GM18511 (cell line): ENCODE results near the gene FAM83B.
A peak's percentile ranks its signal among the peaks of the same experiment; 100 is the strongest.
"Not testable (repeated sequence)": the region's sequence is repeated elsewhere in the genome, so short reads cannot be mapped to it uniquely, and the experiment has no call there.

Source experiments
- ATAC-seq: cut with Tn5 transposase; IDR thresholded peaks from one replicate; pipeline ENCODE4 v1.9.1; 2021; ENCODE audit warnings: mild to moderate bottlenecking, moderate library complexity; ENCODE audit not compliant: unreplicated experiment

Gene FAM83B

GRCh38 chr6:54856129-54856528 lies 9.6 kb downstream of the FAM83B start:
- no peak for ATAC-seq

DNA sequence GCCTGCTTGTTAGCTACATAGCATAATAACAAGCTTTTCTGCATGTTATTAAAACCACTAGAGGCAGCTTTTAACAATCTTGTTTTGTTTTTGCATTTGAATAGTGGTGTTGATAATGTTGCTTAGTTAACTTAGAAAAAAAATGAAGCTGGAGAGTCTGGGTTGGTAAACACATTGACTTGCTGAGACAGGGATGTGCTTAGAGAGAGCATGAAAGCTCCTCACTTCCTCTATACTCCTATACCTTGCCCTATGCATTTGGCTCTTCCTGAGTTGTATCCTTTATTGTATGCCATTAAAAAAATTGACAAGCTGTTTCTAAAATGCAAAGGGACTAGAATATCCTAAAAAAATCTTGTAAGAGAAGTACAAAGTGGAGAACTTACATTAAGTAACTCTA lies 13.6 kb downstream of the FAM83B start:
- ATAC-seq = no peak

GRCh38 chr6:54860739-54861138 lies 14.2 kb downstream of the FAM83B start:
- ATAC-seq = no peak

- no peak for ATAC-seq
Measured at GRCh38 chr6:54861905-54862616, 15.5 kb downstream of the FAM83B start.

DNA sequence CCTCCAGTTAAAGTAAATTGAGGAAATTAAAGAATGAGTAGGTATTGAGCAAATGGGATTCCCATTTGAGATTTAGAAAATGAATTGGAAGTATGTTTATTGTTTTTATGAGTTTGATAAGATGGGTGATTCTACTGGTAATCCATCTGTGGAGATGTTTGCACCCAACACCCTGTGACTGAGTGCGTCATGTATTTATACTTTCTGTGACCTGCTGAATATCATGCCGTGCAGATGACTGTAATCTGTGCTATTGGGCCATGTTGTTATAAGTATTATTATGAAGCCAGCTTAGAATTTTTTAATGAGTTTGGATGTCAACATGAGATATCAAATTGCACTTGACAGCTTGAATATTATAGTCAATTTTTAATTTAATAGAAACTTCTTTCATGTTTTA lies 17.7 kb downstream of the FAM83B start:
- ATAC-seq = no peak

- ATAC-seq = no peak
Measured at GRCh38 chr6:54865091-54865631, 18.6 kb downstream of the FAM83B start.

GRCh38 chr6:54868556-54868955 lies 22.0 kb downstream of the FAM83B start:
- no peak for ATAC-seq

- no peak for ATAC-seq
Measured at GRCh38 chr6:54873599-54873998, 27.0 kb downstream of the FAM83B start.

DNA sequence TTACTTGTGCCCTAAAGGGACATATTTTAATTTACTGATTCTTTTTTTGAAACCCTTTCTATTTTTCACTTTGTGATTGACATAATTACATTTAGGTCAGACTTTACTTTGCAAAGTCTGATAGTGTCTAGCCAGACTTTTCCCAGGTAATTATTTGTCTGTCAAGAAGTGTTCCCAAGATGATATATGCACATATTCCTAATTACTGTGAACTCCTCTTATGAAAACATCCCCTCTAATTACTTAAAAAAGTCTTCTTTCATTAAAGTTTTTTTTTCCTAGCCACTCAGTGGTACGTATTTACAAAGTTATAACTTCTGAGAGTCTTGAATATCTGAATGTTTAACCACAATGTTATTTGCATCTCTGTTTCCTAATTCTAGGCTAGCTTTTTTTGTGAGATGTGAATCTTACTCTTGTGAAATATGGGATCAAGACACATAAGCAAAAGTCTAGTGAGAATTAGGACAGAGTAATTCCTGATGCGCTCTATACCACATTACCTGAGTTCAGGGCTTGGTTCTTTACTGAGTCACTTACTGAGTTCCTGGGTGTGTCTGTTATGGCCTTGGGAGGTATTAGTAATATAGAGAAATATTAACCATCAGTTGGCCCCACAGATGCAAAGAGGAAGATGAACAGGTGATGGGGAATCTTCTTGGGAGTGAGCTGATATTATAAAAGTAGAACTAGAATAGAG lies 27.9 kb downstream of the FAM83B start:
- no peak for ATAC-seq

GRCh38 chr6:54875539-54875938 lies 29.0 kb downstream of the FAM83B start:
- ATAC-seq = no peak

- ATAC-seq = no peak
Measured at GRCh38 chr6:54876365-54876764, 29.8 kb downstream of the FAM83B start.

DNA sequence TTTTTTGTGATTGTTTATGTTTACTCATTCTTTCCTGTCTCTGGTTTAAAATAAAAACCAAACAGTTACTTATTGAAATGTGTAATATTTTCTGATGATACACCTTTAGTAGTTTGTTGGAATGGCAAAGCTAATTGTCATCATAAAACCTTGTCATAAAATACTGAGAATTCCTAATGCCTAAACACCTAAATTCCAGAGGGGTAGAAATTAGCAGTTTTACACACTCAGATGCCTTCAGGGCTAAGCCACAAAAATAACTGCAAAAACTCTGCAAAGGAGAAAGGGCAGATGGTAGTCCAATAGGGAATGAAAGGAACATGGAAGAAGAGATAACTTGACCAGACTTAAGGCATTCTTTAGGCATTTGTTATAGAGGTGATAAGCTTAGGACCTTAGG lies 30.3 kb downstream of the FAM83B start:
- no peak for ATAC-seq

GRCh38 chr6:54877713-54878317 lies 31.2 kb downstream of the FAM83B start:
- ATAC-seq = peak; percentile 70

DNA sequence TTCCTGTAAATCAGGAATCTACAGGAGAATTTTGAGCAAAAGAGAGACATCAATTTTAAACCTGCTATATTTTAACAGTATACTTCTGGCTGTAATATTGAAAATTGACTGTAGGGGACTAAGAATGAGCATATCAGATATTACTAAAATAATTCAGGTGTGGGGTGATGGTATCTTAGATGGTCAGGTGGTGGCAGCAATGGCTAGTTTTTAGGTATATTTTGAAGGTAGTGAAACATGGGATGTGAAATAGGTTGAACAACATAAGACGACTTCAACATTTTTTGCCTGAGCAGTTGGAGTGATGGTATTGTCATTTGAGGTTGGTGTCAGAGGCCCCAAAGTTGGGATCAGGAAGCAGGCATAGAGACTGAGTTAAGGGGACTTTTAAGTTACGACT lies 32.1 kb downstream of the FAM83B start:
- no peak for ATAC-seq

GRCh38 chr6:54879188-54879985 lies 32.8 kb downstream of the FAM83B start:
- ATAC-seq = no peak

DNA sequence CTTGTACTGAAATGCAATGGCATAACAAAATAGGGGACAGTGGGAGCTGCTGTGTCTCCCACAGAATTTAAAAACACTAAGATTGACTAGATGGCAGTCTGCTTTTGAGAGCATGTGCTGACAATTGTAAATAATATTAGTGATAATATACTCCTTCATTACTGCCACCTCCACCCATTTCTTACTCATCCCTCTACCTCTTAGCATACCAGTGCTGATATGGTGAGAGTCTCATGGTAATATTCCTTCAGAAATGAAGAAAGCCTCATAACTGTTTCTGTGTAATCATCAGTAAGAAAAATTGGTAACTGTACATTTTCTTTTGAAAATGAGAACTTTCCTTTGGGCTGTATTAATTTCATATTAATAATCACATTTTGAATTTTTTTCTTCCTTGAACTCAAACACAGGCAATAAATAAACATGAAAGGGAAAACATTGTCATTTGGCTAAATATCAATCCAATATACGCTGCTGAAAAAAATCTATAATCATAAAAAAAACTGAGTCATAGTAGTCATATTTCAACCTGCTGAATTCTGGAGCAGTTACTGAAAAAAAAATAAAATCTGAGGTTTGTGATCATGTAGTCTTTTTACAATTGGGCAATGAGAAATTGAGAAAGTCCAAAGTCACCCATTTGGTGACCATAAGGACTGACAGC lies 34.6 kb downstream of the FAM83B start:
- ATAC-seq = no peak

DNA sequence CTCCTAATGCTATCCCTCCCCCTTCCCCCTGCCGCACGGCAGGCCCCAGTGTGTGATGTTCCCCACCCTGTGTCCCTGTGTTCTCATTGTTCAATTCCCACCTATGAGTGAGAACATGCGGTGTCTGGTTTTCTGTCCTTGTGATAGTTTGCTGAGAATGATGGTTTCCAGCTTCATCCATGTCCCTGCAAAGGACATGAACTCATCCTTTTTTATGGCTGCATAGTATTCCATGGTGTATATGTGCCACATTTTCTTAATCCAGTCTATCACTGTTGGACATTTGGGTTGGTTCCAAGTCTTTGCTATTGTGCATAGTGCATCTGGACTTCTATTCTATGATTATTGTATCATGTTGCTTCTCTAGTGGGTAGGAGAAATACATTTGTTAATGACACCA lies 35.3 kb downstream of the FAM83B start:
- ATAC-seq = not testable (repeated sequence)

DNA sequence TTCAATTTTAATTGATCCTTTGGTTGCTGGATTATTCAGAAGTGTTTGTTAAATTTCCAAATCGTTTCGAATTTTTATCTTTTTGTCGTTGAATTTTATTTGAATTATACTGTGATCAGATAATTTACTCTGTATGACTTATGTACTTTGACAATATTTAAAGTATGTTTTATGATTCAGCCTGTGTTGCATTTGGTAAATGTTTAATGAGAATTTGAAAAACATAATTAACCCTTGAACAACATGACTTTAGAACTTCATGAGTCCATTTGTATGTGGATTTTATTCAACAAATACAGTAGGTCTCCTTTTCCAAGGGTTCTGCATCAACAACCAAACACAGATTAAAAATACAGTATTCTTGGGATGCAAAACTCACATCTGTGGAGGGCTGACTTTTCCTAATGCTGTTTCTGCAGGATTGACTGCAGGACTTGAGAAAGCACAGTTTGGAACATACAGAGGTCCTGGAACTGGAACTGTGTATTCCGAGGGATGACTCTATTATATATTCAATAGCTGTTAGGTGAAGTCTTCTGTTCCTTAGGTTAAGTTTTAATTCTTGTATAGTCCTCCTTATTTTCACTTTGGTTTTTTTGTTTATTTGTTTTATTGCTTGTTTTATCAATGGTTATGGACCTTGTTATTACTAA lies 40.5 kb downstream of the FAM83B start:
- ATAC-seq = no peak

DNA sequence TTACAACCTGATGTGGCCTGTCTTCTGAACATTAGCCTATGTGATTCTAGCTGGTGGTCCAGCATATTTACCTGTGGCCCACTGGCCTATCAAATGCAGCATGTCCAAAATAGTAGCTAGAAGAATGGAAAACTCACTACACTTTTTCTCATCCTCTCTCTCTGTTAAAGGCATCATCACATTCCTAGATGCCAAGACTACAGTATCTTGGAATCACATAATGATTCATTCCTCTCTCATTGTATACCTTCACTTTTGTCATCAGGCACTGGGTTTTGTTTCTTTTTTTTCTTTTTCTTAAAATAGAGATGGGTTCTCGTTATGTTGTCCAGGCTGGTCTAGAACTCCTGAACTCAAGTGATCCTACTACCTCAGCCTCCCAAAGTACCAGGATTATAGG lies 45.0 kb downstream of the FAM83B start:
- ATAC-seq = no peak

DNA sequence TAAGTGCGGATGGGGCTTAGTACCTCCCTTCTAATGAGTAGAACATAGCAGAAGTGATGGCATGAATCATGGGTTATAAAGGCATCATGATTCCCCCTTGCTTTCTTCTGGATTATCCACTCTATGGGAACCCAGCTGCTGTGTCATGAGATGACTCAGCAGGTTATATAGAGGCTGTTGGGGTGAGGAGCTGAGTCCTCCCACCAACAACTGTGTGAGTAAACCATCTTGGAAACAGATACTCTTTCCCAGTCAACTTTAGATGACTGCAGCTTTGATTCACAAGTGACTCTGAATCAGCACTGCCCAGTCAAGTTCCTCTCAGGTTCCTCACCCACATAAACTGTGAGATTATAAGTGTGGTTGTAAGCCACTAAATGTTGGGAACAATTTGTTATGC lies 46.3 kb downstream of the FAM83B start:
- ATAC-seq = no peak
